Stimulated activated CD4-positive, alpha-beta T cell treated with anti-CD3 and anti-CD28 coated beads, TNF-alpha, amount 100 ng/mL, for 1 hour (primary cell): ENCODE results near the gene TTC39A.
"Not testable (repeated sequence)": the region's sequence is repeated elsewhere in the genome, so short reads cannot be mapped to it uniquely, and the experiment has no call there.

Experiments used
- DNase-seq, 3 donors: peaks; one replicate each; pipeline ENCODE4 v3.0.0-alpha.2; 2020; ENCODE audit warnings: low read depth in 3 of 3, low spot score in 1 of 3

TTC39A gene

GRCh38 chr1:51340380-51340779, 10.0 kb upstream of the TTC39A start:
- no peak for DNase-seq

GRCh38 chr1:51336711-51337110, 6.3 kb upstream of the TTC39A start:
- DNase-seq = no peak

GRCh38 chr1:51336004-51336403, 5.6 kb upstream of the TTC39A start:
- DNase-seq = no peak

GRCh38 chr1:51331206-51332100, 1.1 kb upstream of the TTC39A start:
- no peak for DNase-seq

GRCh38 chr1:51329443-51330325, 678 bp downstream of the TTC39A start:
- no peak for DNase-seq

- DNase-seq = no peak
Measured at GRCh38 chr1:51328926-51329325, 1.4 kb downstream of the TTC39A start.

GRCh38 chr1:51328279-51328678, 2.1 kb downstream of the TTC39A start:
- DNase-seq = no peak

GRCh38 chr1:51327386-51327785, 3.0 kb downstream of the TTC39A start:
- DNase-seq = no peak

GRCh38 chr1:51326839-51327238, 3.5 kb downstream of the TTC39A start:
- no peak for DNase-seq

- no peak for DNase-seq
Measured at GRCh38 chr1:51325878-51326755, 4.2 kb downstream of the TTC39A start.

- DNase-seq = no peak
Measured at GRCh38 chr1:51325391-51325790, 5.0 kb downstream of the TTC39A start.

GRCh38 chr1:51325011-51325385, 5.4 kb downstream of the TTC39A start:
- DNase-seq = not testable (repeated sequence)

GRCh38 chr1:51324251-51325010, 5.9 kb downstream of the TTC39A start:
- no peak for DNase-seq

GRCh38 chr1:51323778-51324177, 6.6 kb downstream of the TTC39A start:
- DNase-seq = no peak

GRCh38 chr1:51322417-51323101, 7.8 kb downstream of the TTC39A start:
- DNase-seq = no peak

- no peak for DNase-seq
Measured at GRCh38 chr1:51321924-51322280, 8.5 kb downstream of the TTC39A start.

GRCh38 chr1:51320967-51321923, 9.1 kb downstream of the TTC39A start:
- no peak for DNase-seq

GRCh38 chr1:51317798-51318197, 12.6 kb downstream of the TTC39A start:
- no peak for DNase-seq

- DNase-seq = no peak
Measured at GRCh38 chr1:51316846-51317120, 13.6 kb downstream of the TTC39A start.
